Femur (tissue), 1 donor: ENCODE data around the gene RTN4.
"Not testable (repeated sequence)": the region's sequence is repeated elsewhere in the genome, so short reads cannot be mapped to it uniquely, and the experiment has no call there.

Source experiments
- DNase-seq: peaks from one replicate; pipeline ENCODE4 v3.0.0-alpha.2; 2017

Gene RTN4

DNA sequence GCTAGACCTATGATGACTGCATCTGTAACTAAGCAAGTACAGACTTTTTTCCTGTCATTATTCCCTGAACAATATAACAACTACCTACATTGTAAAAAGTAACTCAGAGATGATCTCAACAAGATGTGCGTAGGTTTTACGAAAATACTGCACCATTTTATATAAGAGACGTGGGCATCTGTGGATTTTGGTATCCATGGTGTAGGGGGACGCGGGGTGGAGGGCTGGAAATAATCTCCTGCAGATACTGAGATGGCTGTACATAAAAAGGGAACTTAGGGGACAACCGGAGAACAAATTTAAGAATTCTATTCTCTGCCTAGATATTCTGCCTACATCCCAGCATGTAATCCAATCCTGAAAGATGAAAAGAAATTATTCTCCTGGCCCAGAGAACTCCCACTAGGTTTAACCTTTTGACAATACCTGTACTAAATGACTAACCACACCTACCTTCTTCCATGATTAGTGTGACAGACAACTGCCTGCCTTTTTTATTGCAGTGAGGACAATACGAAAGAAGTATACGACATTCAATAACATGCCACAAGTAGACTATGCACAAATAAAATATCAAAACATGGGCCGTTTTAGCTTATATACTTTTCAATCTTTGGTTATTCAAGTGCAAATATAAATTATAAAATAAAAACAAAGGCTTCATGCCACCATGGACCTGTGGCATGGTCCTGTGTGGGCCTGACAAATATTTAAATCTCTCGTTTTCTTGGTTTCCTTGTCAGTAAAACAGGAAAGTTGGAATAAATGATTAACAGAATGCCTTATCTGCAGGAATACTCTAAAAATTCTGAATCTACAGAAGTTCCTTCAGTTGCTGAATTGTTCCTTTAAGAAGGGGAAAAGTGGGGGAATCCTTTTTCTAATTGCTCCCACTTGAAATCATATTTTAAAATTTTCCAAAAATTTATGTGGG is 46.3 kb downstream of the RTN4 start:
- no peak for DNase-seq

DNA sequence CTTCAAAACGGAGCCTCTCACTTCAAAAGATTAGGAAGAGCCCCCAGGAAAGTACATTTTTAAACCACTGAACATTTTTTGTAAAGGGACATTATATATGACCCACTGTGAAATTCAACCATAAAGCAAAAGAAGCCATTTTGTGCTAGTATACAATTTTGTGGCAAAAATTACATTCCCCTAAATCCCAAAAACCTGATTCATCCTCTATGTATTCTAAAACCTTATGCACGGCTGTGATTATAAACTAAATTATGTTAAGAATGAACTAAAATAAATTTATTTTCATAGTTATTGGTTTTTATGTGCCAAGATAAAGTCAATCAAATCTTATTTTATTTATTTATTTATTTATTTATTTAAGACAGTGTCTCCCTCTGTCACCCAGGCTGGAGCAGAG is 48.5 kb downstream of the RTN4 start:
- no peak for DNase-seq

DNA sequence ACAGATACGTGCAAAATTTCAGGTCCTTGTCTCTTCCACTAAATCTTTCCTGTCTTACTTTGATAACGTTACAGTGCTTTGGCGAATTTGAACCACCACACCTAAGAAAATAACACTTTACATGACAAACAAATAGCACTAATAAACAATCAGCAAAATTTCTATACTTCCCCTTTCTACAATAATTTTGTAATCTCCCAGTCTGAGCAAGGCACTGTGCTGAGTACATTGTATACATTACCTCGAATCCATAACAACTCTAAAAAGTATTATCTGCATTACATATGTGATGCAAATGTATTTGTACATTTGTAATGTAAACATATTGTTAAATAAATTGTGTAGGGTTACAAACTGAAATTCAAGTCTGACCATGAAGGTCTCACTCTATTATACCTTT is 49.9 kb downstream of the RTN4 start:
- DNase-seq: no peak

DNA sequence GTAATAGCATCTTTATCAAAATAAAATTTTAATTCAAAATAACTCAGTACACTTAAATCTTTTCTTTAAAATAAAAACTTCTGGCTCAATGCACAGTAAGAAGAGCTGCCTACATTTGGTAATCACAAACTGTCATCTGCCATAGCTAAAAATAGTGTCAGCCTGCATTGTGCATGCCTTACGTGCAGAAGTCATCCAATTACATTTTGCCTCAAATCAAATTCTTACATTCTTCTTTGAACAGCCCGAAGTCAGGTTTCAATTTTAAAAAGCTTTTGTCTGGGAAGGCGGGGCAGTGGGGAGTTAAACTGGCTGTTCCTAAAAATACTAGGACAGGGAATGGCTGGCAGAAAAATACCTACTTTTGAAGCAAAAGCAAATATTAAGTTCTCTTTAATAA is 51.1 kb downstream of the RTN4 start:
- DNase-seq: peak; percentile 45

DNA sequence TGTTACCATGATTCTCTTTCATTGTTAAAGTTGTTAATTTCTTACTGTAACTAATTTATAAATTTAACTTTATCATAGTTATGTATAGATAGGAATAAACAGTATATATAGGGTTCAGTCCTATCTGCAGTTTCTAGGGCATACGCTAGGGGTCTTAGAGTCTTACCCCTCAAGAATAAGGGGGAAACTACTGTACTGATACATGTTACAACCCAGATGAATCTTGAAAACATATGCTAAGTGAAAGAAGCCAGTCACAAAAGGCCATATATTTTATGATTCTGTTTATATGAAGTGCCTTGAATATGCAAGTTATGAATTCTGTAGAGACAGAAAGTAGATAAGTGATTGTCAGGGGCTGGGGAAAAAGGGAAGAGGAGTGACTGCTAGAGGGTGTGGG is 52.4 kb downstream of the RTN4 start:
- no peak for DNase-seq

DNA sequence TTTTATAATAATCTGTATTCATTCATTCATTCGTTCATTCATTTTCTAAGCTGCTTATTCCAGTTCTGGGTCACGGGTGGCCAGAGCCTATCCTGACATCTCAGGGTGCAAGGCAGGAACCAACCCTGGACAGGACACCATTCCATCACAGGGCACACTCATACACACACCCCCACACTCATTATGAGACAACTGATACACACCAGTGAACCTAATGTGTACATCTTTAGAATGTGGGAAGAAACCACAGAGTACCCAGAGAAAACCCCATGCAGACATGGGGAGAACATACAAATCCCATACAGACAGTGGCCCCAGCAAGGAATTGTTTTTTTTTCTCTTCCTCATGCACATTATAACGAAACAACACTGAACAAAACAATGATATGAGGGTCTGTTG is 54.7 kb downstream of the RTN4 start:
- DNase-seq: no peak

DNA sequence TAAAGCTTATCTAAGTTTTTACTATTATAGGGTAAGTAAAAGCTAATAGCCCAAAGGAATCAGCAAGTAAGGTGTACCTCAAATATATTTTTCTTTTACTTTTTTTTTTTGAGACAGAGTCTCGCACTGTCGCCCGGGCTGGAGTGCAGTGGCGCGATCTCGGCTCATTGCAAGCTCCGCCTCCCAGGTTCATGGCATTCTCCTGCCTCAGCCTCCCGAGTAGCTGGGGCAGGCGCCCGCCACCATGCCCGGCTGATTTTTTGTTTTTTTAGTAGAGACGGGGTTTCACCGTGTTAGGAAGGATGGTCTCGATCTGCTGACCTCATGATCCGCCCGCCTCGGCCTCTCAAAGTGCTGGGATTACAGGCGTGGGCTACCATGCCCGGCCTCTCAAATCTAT is 59.6 kb downstream of the RTN4 start:
- DNase-seq: not testable (repeated sequence)

DNA sequence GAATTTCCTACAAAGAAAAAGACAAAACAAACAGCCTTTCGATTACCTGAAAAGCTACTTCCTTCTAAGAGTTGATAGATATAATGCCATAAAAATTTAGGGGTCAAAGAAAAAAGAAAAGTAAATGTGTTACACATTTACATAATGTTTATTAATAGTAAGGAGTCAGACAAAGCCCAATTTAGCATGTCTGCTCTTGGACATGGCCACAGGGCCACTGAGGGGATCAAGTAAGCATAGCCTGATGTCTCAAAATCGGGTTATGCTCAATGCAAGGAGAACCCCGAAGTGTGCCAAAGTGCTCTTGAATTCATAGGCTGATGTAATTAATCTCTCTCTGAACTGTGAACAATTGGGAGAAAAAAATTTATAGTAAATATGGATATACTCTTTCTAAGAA is 61.6 kb downstream of the RTN4 start:
- no peak for DNase-seq

DNA sequence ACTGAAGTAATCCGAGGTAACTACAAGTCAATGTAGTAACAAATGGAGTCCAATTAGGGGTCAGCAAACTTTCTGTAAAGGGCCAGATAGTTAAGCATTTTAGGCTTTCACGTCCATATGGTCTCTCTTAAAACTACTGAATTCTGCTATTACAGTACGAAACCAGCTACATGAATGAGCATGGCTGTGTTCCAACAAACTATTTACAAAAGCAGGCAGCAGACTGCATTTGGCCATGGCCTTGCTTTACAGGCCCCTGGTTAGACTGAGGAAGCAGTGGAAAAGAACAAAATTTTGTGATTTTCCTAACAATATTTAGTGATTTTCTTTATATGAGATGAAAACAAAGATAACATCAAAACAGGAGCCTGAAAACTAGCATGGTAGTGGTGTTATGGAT is 64.0 kb downstream of the RTN4 start:
- DNase-seq: no peak

DNA sequence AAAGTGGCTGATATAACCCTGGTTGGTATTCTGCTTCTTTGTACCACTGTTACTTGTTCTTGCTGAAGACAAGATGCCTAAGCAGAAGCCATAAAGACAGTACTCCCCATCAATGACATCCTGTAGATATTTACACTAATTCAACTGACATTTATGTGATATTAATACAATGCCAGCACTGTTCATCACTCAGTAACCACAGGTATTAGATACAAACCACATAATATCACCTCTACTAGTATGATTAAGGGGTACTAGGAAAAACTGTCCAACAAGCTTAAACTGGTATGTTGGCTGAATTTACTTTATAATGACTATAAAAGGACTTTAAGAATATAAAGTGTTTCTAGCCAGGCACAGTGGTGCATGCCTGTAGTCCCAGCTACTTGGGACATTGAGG is 65.8 kb downstream of the RTN4 start:
- DNase-seq: no peak

DNA sequence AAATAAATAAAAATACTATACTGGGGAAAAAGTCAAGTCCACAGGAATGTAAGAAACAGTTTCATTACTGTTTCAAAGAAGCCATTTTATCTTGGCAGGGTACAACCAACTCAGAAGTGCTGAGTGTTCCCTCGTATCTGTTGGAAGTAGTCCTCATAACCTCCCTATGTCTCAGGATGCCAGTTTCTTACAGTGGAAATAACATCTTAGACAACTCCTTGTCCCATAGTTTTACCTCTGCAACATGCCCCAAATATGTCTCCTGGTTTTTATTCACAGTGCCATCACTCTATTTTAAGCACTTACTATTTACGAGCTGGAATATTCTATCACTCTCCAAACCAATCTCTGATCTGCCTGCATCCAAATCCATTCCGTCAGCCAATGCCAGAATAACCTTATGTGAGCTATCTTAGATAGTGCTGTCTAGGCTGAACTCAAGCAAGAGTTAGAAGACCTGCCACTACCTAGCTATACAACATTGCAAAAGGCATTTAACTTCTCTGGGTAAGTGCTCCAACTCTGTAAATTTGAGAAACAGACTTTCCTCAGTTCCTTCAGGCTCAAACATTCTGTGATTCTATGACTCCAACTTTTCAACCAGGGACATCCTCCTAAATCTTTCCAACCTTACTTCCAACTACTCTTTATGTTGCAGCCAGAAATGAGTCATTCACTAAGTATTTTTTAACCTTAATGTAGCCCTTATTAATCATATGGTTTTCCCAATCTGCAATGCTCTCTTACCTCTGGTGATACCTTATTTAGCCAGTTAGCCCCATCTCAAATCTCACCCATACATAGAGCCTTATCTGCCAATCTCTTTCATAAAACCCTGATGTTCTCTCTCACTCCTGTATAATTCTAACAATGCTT is 66.7 kb downstream of the RTN4 start:
- no peak for DNase-seq

DNA sequence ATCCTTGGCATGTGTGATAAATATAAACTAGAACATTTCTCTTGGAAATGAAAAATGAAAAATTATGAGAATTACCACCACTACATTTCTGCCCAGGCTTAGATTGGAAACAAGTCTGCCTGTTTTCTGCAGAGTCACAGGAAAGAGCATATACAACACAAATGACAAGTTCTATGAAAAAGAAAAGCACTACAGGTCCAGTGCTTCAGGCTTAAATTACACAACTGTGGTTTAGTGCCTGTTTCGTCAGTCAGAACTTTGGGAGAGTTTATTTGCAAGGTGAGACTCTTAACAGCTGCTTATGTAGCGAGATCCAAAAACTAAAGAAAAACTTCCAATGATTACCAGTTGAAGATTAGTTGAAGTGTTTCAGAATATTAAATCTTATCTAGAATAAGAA is 68.9 kb downstream of the RTN4 start:
- DNase-seq: no peak

DNA sequence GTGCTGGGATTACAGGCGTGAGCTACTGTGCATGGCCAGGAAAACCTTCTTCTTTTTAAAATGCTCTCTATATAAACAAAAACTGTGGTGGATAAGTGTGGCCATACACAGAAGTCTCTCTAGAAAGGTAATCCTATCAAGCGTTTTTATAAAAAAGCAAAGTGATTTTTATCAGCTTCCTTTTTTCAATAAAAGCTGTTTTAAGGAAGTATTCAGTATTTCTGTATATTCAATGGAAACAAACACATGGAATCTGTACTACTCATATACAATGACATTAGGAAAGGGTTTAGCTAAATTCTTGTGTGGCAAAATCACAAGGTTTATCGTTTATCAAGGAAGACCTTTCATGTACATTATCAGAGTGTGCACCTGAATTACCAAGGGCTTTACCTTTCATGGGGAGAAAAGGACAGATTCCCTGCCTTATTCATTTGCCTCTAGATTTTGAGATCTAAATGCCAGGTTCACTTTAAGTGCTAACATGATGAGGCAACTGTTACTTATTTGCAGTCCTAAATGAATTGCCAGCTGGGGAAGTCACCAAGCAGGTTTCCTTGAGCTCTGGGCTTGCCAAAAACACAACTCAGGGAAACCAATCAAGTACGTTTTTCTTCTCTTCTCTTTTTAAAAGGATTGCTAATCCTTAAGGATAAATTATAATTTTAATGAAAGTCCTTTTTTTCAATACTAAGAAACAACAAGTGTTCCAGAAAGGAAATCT is 70.8 kb downstream of the RTN4 start:
- no peak for DNase-seq

DNA sequence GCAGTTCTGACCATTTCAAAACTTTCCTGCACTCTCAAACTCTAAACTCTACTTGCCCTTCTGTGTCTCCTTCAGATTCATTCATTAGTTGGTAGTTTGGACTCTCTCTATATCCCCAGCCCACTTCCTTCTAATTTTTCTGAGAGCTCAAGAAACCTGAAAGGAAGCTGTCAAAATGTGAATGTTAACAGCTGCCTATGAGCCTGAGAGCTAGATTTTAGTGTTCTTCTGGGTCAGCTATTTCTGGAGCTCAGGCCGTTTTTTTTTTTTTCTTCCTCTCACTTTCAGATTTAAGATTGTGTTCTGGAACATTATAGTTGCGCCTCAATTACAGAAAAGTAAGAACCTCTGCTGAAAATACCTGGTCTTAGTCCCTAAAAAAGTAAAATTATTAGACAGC is 73.1 kb downstream of the RTN4 start:
- DNase-seq: no peak

DNA sequence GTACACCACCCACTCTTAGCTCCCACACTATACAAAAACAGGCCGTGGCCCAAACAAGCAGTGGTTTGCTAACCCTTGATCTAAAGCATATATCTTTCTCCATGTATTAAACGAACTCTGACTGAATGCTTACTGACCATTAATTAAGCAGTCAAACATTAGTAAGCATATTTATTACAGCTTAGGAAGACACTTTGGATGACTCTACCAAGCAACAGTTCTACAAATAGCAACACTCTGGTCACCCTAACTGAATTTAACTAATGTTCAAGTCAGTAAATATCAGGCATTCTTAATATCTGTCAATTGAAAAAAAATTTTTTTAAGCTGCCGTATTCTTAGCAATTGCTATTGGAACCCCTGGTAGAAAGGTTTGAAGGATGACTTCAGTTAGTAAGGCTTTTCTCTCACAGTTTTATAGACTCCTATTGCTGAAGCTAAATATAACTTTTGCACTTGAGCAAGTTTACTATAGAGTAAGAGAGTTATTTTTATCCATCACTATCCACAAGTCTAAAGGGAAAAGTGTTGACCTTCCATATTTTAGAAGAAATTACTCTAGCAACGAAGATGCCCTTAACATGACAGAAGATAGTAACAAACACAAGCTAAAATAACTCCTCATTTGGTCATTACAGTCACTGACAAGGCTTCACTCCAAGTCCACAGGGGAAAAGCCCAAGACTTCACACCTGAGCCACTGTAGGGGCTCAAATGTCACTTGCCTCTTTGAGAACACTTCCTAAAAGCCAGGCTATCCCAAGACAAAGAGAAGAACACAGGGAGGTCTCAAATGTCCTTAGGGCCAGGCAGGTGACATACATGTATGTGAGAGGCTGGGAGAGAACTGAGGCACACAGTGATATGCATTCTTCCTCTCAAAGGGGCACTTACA is 74.4 kb downstream of the RTN4 start:
- no peak for DNase-seq

DNA sequence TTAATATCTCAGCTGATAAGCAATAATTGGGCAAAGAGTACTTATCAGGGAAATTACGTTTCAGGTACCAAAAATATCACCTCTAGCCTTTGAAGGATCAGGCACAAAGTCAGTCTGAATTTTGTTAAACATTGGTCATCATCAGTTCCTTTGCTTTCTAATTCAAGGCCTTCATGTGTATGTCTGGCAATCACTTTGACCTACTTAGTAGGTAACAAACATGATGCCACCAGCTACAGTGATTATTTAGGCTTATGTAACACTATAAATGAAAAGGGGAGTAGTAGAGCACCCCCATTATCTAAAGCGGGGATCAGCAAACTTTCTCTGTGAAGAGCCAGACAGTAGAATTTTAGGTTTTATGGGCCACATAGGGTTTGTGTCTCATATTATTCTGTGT is 75.1 kb downstream of the RTN4 start:
- DNase-seq: no peak

DNA sequence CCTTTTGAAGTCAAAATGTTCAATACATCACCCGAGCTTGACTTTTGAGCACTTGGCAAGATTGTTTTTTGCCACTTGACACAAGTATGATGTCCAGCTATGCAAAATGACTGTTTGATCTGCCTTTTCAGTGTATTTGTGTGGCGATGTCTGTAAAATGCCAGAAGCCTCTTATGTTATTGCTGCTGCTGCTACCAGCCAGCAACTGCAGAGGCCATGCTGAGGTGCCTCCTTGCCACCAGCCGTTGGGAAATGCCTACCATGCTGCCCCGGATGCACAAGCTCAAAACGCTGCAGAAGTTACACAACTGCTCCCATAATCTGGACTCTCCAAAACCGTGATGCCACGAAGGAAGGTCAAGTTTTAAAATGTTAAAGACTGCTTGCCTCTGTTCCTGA is 80.3 kb downstream of the RTN4 start:
- no peak for DNase-seq

DNA sequence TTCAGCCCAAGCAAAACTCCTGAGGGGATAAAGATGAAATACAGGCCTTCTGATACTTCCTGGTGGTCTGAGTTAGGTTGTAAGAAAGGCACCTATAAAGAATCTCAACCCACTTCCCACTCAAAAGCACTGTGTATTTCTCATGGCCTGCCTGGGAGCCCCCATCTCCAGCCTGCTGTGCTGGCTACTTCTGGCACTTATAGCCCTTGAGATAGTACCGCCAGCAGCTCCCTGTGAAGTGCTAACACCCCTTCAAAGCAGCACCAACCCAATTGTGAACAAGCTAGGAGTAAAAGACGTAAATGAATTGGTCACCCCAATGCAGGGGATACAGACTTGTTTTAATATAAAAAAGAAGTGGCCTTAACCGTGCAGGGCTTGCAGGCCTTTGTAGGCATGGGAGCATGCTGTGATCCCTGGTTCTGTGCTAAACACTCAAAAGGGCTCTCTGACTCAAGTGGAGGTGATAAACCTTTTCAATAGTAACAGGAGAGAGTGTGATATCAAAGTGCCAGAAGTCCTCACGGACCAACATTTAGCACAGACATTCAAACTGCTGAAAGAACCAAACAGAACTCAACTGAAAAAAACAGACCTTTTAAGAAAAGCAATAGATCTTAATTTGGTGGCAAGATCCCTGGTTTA is 80.8 kb downstream of the RTN4 start:
- no peak for DNase-seq

DNA sequence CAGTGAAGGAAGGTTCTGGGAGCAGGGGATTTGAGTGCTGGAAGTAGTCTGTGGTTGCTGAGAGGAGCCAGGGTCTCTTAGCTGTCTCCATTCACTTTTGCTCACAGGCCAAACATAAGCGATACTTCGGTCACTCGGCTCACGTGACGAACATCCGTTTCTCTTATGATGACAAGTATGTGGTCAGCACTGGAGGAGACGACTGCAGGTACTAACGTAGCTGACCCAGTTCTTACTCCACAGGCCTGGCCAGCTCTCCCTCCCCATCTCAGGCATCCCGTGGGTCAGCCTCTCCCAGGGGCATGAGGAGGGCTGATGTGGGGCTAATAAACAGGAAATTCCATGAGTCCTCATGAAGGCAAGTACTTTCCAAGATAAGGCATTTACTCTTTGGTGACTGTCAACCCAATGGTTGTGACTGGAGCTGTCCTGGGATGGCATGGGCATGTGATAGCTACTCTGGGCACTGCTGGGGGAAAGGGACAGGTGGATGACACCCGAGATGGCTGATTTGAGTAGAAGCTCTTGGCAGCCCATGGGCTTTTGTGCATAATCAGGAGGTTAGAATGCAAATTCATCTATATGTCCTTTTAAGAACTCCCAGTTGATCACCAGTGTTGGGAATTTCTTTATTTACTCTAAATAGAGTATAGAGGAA is 81.6 kb downstream of the RTN4 start:
- no peak for DNase-seq

DNA sequence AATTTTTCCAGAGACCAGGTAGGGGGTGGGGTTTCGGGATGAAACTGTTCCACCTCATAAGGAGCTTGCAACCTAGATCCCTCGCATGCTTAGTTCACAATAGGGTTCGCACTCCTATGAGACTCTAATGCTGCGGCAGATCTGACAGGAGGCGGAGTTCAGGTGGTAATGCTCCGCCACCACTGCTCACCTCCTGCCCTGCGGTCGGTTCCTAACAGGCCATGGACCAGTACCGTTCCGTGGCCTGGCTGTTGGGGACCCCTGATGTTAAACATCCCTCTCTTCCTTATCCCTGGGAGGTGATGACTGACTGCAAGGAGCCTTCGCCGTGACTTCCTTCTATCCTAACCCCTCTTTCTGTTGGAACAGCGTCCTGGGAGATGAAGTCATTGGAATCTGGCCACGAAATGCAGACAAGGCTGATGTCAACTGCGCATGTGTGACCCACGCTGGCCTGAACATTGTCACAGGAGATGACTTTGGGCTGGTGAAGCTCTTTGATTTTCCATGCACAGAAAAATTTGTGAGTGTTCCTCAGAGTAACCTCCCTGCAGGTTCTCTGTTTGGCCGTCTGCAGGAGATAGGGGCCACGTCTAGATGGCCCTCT is 82.4 kb downstream of the RTN4 start:
- DNase-seq: no peak

DNA sequence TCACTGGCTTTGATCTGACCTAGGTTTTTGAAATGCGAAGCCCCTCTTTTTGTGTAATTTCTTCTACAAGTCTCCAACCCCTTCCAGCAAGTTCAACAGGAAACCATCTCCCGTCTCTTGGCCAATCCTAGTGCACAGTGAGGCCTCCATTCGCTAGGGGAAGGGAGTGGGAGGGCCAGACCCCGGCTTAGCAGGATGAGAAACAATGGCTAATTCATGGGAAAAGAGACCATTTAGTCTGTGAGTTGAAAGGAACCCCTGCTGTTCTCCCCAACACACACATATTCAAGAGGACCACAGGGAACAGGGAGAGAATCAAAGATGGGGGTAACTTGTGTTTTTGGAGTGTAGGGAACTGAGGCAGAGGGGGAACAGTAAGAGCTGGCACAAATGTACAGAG is 83.0 kb downstream of the RTN4 start:
- DNase-seq: no peak
